Measurements from ENCODE around the gene TIMM44.

TIMM44 gene

DNA sequence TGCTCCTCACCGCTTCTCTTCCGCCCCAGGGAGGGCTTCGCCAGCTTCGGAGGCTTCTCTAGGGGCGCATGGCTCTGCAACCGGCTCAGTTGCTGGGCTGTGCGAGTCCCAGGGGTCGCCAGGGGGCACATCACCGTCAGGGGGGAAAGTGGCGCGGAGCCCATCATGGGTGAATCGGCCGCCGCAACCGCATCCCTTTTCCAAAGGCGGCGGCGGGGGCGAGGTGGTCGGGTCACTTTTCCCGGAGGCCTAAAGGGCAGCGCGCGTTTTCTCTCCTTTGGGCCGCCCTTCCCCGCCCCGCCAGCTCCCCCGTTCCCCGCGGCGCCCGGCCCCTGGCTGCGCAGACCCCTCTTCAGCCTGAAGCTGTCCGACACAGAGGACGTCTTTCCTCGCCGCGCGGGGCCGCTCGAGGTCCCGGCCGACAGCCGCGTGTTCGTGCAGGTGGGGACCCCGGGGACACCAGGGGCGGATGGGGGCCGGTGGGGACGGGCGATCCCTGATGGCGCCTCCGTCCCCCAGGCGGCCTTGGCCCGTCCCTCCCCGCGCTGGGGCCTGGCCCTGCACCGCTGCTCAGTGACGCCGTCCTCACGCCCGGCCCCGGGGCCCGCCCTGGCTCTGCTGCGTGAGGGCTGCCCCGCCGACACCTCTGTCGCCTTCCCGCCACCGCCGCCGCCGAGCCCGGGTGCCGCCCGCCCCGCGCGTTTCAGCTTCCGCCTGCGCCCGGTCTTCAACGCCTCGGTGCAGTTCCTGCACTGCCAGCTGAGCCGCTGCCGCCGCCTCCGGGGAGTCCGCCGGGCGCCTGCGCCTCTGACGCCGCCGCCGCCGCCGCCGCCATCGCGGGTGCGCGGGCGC lies 27.1 kb downstream of the TIMM44 start:
- POLR2A ChIA-PET = interaction anchor here (0.7 to 0.8 kb wide), 2 partner anchors 13 kb away, joined by 3 to 4 read pairs; partner anchors contain the start of gene MAP2K7
- TF ChIP-seq, protein P1, sequence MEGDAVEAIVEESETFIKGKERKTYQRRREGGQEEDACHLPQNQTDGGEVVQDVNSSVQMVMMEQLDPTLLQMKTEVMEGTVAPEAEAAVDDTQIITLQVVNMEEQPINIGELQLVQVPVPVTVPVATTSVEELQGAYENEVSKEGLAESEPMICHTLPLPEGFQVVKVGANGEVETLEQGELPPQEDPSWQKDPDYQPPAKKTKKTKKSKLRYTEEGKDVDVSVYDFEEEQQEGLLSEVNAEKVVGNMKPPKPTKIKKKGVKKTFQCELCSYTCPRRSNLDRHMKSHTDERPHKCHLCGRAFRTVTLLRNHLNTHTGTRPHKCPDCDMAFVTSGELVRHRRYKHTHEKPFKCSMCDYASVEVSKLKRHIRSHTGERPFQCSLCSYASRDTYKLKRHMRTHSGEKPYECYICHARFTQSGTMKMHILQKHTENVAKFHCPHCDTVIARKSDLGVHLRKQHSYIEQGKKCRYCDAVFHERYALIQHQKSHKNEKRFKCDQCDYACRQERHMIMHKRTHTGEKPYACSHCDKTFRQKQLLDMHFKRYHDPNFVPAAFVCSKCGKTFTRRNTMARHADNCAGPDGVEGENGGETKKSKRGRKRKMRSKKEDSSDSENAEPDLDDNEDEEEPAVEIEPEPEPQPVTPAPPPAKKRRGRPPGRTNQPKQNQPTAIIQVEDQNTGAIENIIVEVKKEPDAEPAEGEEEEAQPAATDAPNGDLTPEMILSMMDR (IDR thresholded peaks at IDR 0.05; ENCODE audit: insufficient read depth, low read length, missing control alignments) = peak; percentile 4
- DNase-seq (ENCODE audit: low read depth, low spot score) = no peak
- H3K4me3 ChIP-seq (ENCODE audit: low read depth, low read length) = peak overlapping the region; percentile 45
- CTCF ChIA-PET = interaction anchor here (1.0 to 3.5 kb wide), 6 partner anchors 8 to 87 kb away, joined by 3 to 18 read pairs (median 6); partner anchors contain the start of gene MAP2K7

- ChIA-PET CTCF (interaction anchor here (0.7 to 2.0 kb wide), 3 partner anchors 12 to 61 kb away, joined by 3 to 6 read pairs (median 6); partner anchors contain the start of gene MAP2K7), POLR2A (interaction anchor here (0.8 kb wide), 1 partner anchor 12 kb away, joined by 4 read pairs; the partner anchor contains the start of gene MAP2K7)
- peak overlapping the region; percentile 45 for H3K4me3 ChIP-seq (ENCODE audit: low read depth, low read length)
- DNase-seq (ENCODE audit: low read depth, low spot score) = no peak
- TF ChIP-seq, protein P1 (IDR thresholded peaks at IDR 0.05; ENCODE audit: insufficient read depth, low read length, missing control alignments) = no peak
Measured at GRCh38 chr19:7915250-7916102, 28.0 kb downstream of the TIMM44 start.

GRCh38 chr19:7914598-7915045 lies 28.8 kb downstream of the TIMM44 start, which contains the start of gene TGFBR3L:
TGFBR3L (plus strand) TSS chr19:7914830.
- ChIA-PET POLR2A (no interaction called here), CTCF (interaction anchor here (0.7 to 2.0 kb wide), 2 partner anchors 11 to 60 kb away, joined by 3 to 6 read pairs; partner anchors contain the start of gene MAP2K7)
- no peak for DNase-seq (ENCODE audit: low read depth, low spot score)
- TF ChIP-seq, protein P1 (IDR thresholded peaks at IDR 0.05; ENCODE audit: insufficient read depth, low read length, missing control alignments) = no peak
- H3K4me3 ChIP-seq (ENCODE audit: low read depth, low read length) = no peak within 1 kb of the TSS

DNA sequence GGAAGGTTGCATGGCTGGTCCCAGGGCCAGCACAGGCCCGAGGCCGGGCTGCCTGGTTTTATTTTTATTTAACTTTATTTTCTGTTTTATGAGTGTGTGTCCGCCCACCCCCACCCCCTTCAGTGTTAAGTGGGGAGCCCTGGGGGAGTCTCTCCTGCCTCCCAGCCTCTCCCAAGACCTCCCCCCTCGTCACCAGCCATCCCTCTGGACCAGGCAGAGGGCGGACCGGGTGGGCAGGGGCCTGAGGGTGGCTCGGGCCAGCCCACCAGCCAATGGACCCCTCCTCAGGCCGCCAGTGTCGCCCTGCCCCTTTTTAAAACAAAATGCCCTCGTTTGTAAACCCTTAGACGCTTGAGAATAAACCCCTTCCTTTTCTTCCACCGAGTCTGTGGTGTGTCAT lies 29.4 kb downstream of the TIMM44 start:
- no peak overlapping the region for H3K4me3 ChIP-seq (ENCODE audit: low read depth, low read length)
- CTCF ChIA-PET = no interaction called here
- DNase-seq (ENCODE audit: low read depth, low spot score) = no peak
- POLR2A ChIA-PET = no interaction called here
- TF ChIP-seq, protein P1 (IDR thresholded peaks at IDR 0.05; ENCODE audit: insufficient read depth, low read length, missing control alignments) = no peak

DNA sequence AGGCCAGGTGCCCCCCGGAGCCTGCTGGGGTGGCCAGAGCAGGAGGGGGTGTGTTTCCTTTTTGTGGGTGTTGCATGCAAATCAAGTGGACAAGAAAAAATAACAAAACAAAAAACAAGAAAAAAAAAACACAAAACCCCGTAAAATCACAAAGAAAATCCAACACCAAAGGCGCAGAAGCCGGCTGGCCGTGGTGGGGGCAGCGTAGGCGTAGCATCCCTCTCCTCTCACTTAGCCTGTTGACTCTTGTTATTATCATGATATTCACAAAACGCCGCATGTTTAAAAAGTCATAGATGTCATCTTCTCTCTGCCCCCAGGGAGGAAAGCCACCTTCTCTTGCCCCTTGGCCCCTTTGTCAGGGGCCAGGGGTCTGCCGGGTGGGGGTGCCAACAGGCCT lies 29.8 kb downstream of the TIMM44 start:
- POLR2A ChIA-PET = no interaction called here

More for the DNA sequence above, 29.8 kb downstream of the TIMM44 start:
- TF ChIP-seq, protein P1 (IDR thresholded peaks at IDR 0.05; ENCODE audit: insufficient read depth, low read length, missing control alignments) = no peak
- H3K4me3 ChIP-seq (ENCODE audit: low read depth, low read length) = no peak overlapping the region
- CTCF ChIA-PET = no interaction called here
- no peak for DNase-seq (ENCODE audit: low read depth, low spot score)

All from AG04449 (cell line).